H1 (cell line): ENCODE measurements around the gene SEMA4D. TPM values are rescaled to one million over a fixed set of nuclear protein-coding genes. Genes with fewer than 3 reads are reported as not detected.

Experiments used
- ATF2 ChIP-seq: IDR thresholded peaks from 2 replicates; pipeline ENCODE4 v1.6.1; 2012; ENCODE audit warnings: low read length, inconsistent platforms
- GABPA ChIP-seq: IDR thresholded peaks from 2 replicates; pipeline ENCODE4 v1.6.1; 2011; ENCODE audit warnings: mild to moderate bottlenecking, low read length, moderate library complexity, borderline replicate concordance; ENCODE audit not compliant: insufficient read depth
- JUN ChIP-seq: IDR thresholded peaks from 2 replicates; pipeline ENCODE4 v1.6.1; 2011; ENCODE audit warnings: low read depth, mild to moderate bottlenecking, improper control_type of control experiment, low read length
- KDM5A ChIP-seq: fragments of 200-600 bp; IDR thresholded peaks from 2 replicates; pipeline ENCODE4 v1.7.1; 2012; ENCODE audit warnings: mild to moderate bottlenecking, low read length, inconsistent platforms, mixed read lengths
- SIX5 ChIP-seq: IDR thresholded peaks from 2 replicates; pipeline ENCODE4 v1.6.1; 2011; ENCODE audit warnings: mild to moderate bottlenecking, low read depth, low read length
- TAF1 ChIP-seq: IDR thresholded peaks from 2 replicates; pipeline ENCODE4 v1.6.1; 2011; ENCODE audit warnings: mild to moderate bottlenecking, low read depth, low read length
- TAF7 ChIP-seq: optimal IDR thresholded peaks from 2 replicates; pipeline ENCODE3; 2011; ENCODE audit warnings: low read depth, mild to moderate bottlenecking, inconsistent platforms, low read length, moderate library complexity, borderline replicate concordance
- ZNF274 ChIP-seq: IDR thresholded peaks from 2 replicates; pipeline ENCODE4 v1.7.0; 2012; ENCODE audit warnings: low read length, borderline replicate concordance; ENCODE audit errors: extremely low read depth
- polyA plus RNA-seq, 7 experiments: library from polyadenylated mRNA; depleted of rRNA in 3 of 7; stranded (reverse) in 5 of 7; unstranded in 2 of 7; fragments of >200 nt in 5 of 7; fragments of 200-250 nt in 2 of 7; gene quantifications; 1 replicate in 5 of 7; 2 replicates in 1 of 7; 4 replicates in 1 of 7; pipeline versions ENCODE4 v1.2.1 to v1.2.3, GENCODE V29; 2011 to 2013; ENCODE audit warnings: missing spikeins in 2 of 7, mixed read lengths in 2 of 7
- total RNA-seq: library from RNA; stranded (reverse); fragmentation: NEBNext Ultra II Directional; extraction: Animal tissue kit (Norgen Biotek cat#: 25700); gene quantifications from 2 replicates; pipeline ENCODE4 v1.2.1, GENCODE V29; 2021

SEMA4D gene
- total and polyA plus RNA-seq, 2 of the 8 experiments (the other 6 are each of a cell fraction or from before 2014, with no cell fraction given) = 21.0 to 70.4 TPM

GRCh38 chr9:89422151-89422975 is 75.5 kb downstream of the SEMA4D start (continued):
- no peak for TF ChIP-seq ATF2
- TF ChIP-seq KDM5A = no peak
- no peak for TF ChIP-seq GABPA
- no peak for TF ChIP-seq ZNF274
- TF ChIP-seq TAF1 = no peak
- TF ChIP-seq JUN = no peak
- no peak for TF ChIP-seq SIX5
- no peak for TF ChIP-seq TAF7
